UCSD-AML1 (cell line): ENCODE data around the gene DLG2.
"Not testable (repeated sequence)": the region's sequence is repeated elsewhere in the genome, so short reads cannot be mapped to it uniquely, and the experiment has no call there.

Source experiments
- DNase-seq: peaks from one replicate; lab custom pipeline; 2025; ENCODE audit not compliant: unreplicated experiment; lab: John Stamatoyannopoulos, UW

DLG2 gene

GRCh38 chr11:85045716-85046115 lies 581.4 kb downstream of the DLG2 start:
- no peak for DNase-seq

GRCh38 chr11:85044911-85045310 lies 582.2 kb downstream of the DLG2 start:
- DNase-seq, result no peak

GRCh38 chr11:85042361-85042760 lies 584.8 kb downstream of the DLG2 start:
- no peak for DNase-seq

GRCh38 chr11:85040166-85040565 lies 587.0 kb downstream of the DLG2 start:
- no peak for DNase-seq

- no peak for DNase-seq
Measured at GRCh38 chr11:85029964-85030363, 597.2 kb downstream of the DLG2 start.

- DNase-seq, result peak; percentile 3
Measured at GRCh38 chr11:85028329-85029101, 598.6 kb downstream of the DLG2 start.

GRCh38 chr11:85027346-85027745 lies 599.8 kb downstream of the DLG2 start:
- peak; percentile 3 for DNase-seq

- no peak for DNase-seq
Measured at GRCh38 chr11:85021058-85021457, 606.1 kb downstream of the DLG2 start.

- DNase-seq, result no peak
Measured at GRCh38 chr11:84993386-84993785, 633.8 kb downstream of the DLG2 start.

- no peak for DNase-seq
Measured at GRCh38 chr11:84990141-84990540, 637.0 kb downstream of the DLG2 start.

- DNase-seq, result not testable (repeated sequence)
Measured at GRCh38 chr11:84987686-84988187, 639.4 kb downstream of the DLG2 start.

- DNase-seq, result no peak
Measured at GRCh38 chr11:84981301-84981700, 645.8 kb downstream of the DLG2 start.

GRCh38 chr11:84969103-84969502 lies 658.0 kb downstream of the DLG2 start:
- no peak for DNase-seq

GRCh38 chr11:84965484-84965883 lies 661.7 kb downstream of the DLG2 start:
- no peak for DNase-seq

GRCh38 chr11:84963240-84963639 lies 663.9 kb downstream of the DLG2 start:
- DNase-seq, result no peak

GRCh38 chr11:84962018-84962417 lies 665.1 kb downstream of the DLG2 start:
- no peak for DNase-seq

GRCh38 chr11:84958295-84958694 lies 668.8 kb downstream of the DLG2 start:
- no peak for DNase-seq

GRCh38 chr11:84950569-84951270 lies 676.4 kb downstream of the DLG2 start:
- DNase-seq, result no peak

GRCh38 chr11:84947970-84948580 lies 679.1 kb downstream of the DLG2 start:
- DNase-seq, result no peak

- DNase-seq, result no peak
Measured at GRCh38 chr11:84947070-84947469, 680.1 kb downstream of the DLG2 start.

- no peak for DNase-seq
Measured at GRCh38 chr11:84930863-84931262, 696.3 kb downstream of the DLG2 start.

- no peak for DNase-seq
Measured at GRCh38 chr11:84929738-84930137, 697.4 kb downstream of the DLG2 start.
